ENCODE results near the gene FLNB.
"Not testable (repeated sequence)": the region's sequence is repeated elsewhere in the genome, so short reads cannot be mapped to it uniquely, and the experiment has no call there.

Gene FLNB

DNA sequence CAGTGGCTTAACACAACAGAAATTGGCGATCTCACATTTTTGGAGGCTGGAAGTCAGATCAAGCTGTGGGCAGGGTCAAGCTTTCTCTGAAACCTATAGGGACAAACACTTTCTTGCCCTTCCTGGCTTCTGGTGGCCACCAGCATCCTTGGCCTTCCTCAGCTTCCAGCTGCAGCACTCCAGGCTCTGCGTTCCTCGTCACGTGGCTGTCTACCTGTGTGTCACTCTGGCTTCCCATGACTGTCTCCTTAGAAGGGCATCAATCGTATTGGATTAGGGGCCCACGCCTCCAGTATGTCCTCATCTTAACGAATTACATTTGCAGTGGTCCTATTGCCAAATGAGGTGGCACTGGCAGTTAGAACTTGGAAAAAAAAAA, 176.7 kb downstream of the FLNB start:
- DNase-seq: no peak
- TF ChIP-seq POLR2A (IDR thresholded peaks at IDR 0.05; ENCODE audit: low read length): no peak
- no peak for TF ChIP-seq GATA1 (IDR thresholded peaks at IDR 0.05; ENCODE audit: low read depth, low read length)

DNA sequence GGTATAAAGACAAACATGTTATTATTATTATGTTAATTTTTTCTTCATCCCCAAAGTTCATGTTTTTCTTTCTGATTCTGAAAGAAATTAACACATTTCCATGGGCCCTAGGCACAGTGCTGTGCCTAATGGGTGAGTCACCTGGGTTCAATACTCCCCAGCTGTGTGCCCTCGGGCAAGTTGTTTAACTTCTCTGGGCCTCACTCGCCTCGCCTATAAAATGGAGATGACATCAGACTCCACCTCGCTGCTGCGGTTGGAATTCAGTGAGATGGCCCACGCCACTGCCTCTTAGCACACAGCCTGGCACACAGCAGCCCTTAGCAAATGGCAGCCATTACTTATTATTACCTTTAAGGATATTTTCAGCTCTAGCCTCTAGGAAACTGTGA, 179.9 kb downstream of the FLNB start:
- no peak for DNase-seq
- no peak for TF ChIP-seq GATA1 (IDR thresholded peaks at IDR 0.05; ENCODE audit: low read depth, low read length)
- TF ChIP-seq POLR2A (IDR thresholded peaks at IDR 0.05; ENCODE audit: low read length): no peak

GRCh38 chr3:58188921-58189451, 180.8 kb downstream of the FLNB start:
- no peak for DNase-seq
- TF ChIP-seq POLR2A (IDR thresholded peaks at IDR 0.05; ENCODE audit: low read length): no peak
- no peak for TF ChIP-seq GATA1 (IDR thresholded peaks at IDR 0.05; ENCODE audit: low read depth, low read length)

DNA sequence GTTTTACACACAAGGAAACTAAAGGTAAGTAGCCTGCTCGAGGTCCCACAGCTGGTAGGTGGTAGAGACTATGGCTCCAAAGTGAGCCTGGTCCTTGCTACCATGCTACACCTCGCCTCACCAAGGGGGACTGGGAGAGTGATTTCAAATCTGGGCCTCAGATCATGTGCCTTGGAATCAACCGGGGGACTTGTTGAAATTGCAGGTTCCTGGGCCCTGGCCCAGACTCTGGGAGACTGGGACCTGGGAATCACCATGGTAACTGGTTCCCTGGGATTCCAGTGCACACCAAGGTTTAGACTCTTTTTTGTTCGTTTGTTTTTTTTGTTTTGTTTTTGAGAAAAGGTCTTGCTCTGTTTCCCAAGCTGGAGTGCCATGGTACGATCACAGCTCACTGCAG, 181.5 kb downstream of the FLNB start:
- no peak for DNase-seq
- TF ChIP-seq POLR2A (IDR thresholded peaks at IDR 0.05; ENCODE audit: low read length) (no peak), GATA1 (IDR thresholded peaks at IDR 0.05; ENCODE audit: low read depth, low read length) (no peak)

GRCh38 chr3:58190291-58190690, 182.1 kb downstream of the FLNB start:
- no peak for TF ChIP-seq GATA1 (IDR thresholded peaks at IDR 0.05; ENCODE audit: low read depth, low read length)
- no peak for TF ChIP-seq POLR2A (IDR thresholded peaks at IDR 0.05; ENCODE audit: low read length)
- no peak for DNase-seq

DNA sequence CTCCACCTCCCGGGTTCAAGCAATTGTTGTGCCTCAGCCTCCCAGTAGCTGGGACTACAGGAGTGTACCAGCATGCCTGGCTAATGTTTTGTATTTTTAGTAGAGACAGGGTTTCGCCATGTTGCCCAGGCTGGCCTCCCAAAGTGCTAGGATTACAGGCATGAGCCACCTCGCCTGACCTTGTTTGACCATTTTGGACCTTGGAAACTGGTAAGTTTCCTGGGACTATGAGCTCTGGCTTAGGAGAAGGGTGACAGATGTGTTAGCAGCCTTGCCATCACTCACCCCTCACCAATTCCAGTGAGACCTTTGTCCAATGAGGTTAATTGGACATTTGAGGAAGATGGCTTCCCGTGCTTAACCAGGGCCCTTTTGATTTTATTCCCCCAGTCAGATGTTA, 182.7 kb downstream of the FLNB start:
- no peak for DNase-seq
- TF ChIP-seq GATA1 (IDR thresholded peaks at IDR 0.05; ENCODE audit: low read depth, low read length) (no peak), POLR2A (IDR thresholded peaks at IDR 0.05; ENCODE audit: low read length) (no peak)

DNA sequence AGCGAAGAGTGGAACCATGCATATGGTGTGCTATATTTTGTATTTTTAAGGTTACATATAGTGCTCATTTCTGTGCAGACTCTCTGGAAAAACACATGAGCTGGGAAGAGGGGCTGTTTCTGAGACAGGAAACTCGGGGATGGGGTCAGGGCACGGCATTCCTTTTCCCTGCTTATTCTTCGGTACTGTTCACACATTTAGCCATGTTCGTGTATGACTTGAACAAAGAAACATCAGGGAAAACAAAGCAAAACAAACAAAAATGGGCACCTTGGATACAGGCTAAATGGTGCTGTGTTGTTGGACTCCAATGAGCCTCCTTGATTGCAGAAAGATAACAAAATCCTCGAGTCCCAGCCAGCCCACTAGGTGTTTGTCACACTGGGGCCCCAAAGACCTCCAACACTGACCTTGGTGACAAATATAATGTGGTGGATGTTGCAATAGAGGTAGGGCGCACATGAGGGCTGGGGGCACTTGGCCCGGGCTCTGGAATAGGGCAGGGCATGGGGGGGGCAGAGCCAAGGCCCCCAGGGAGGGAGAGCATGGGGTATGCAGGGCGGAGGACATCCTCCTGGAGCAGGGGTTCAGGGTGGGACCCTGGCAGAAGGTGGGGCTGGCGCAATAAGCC, 183.3 kb downstream of the FLNB start:
- no peak for DNase-seq
- TF ChIP-seq POLR2A (IDR thresholded peaks at IDR 0.05; ENCODE audit: low read length): no peak
- no peak for TF ChIP-seq GATA1 (IDR thresholded peaks at IDR 0.05; ENCODE audit: low read depth, low read length)

GRCh38 chr3:58192069-58192468, 183.8 kb downstream of the FLNB start:
- no peak for DNase-seq
- TF ChIP-seq GATA1 (IDR thresholded peaks at IDR 0.05; ENCODE audit: low read depth, low read length): no peak
- no peak for TF ChIP-seq POLR2A (IDR thresholded peaks at IDR 0.05; ENCODE audit: low read length)

- DNase-seq: no peak
- TF ChIP-seq POLR2A (IDR thresholded peaks at IDR 0.05; ENCODE audit: low read length) (no peak), GATA1 (IDR thresholded peaks at IDR 0.05; ENCODE audit: low read depth, low read length) (no peak)
These were observed 185.6 kb downstream of the FLNB start for GRCh38 chr3:58193682-58194407.

- TF ChIP-seq POLR2A (IDR thresholded peaks at IDR 0.05; ENCODE audit: low read length) (no peak), GATA1 (IDR thresholded peaks at IDR 0.05; ENCODE audit: low read depth, low read length) (no peak)
These were observed 189.4 kb downstream of the FLNB start for GRCh38 chr3:58197588-58197987.

GRCh38 chr3:58198362-58198761, 190.1 kb downstream of the FLNB start:
- DNase-seq: no peak
- no peak for TF ChIP-seq POLR2A (IDR thresholded peaks at IDR 0.05; ENCODE audit: low read length)

More at GRCh38 chr3:58197588-58197987, 189.4 kb downstream of the FLNB start:
- DNase-seq: no peak

GRCh38 chr3:58198804-58199203, 190.6 kb downstream of the FLNB start:
- TF ChIP-seq GATA1 (IDR thresholded peaks at IDR 0.05; ENCODE audit: low read depth, low read length): no peak
- TF ChIP-seq POLR2A (IDR thresholded peaks at IDR 0.05; ENCODE audit: low read length): no peak
- DNase-seq: no peak

GRCh38 chr3:58200121-58200709, 192.0 kb downstream of the FLNB start:
- no peak for TF ChIP-seq GATA1 (IDR thresholded peaks at IDR 0.05; ENCODE audit: low read depth, low read length)
- TF ChIP-seq POLR2A (IDR thresholded peaks at IDR 0.05; ENCODE audit: low read length): no peak
- DNase-seq: no peak

DNA sequence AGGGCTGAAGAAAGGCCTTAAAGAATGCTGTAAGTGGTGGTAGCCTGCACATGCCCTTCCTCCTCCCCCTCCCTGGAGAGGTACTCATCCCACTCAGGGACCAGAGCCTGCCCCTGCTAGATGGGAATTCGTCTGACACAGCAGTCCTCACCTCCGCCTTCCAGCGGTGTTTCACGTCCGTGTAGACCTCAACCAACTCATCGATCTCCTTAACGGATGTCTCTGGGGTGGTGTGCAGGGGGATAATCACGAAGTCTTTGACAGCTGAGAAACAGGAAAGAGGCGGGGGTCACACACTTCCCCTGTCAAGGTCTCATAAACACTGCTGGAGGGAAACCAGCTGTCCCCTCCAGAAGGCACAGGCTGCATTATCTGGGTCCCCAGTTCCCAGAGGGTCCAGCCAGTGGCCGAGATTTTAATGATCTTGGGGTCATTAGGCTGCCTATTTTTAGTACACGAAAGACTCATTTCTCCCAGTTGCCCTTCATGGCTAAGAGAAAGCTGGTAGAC, 192.7 kb downstream of the FLNB start:
- no peak for TF ChIP-seq POLR2A (IDR thresholded peaks at IDR 0.05; ENCODE audit: low read length)
- no peak for TF ChIP-seq GATA1 (IDR thresholded peaks at IDR 0.05; ENCODE audit: low read depth, low read length)
- DNase-seq: no peak

GRCh38 chr3:58201451-58201850, 193.2 kb downstream of the FLNB start:
- DNase-seq: not testable (repeated sequence)
